GM12891 (cell line): ENCODE results near the gene RNF13.

Source experiments
- PAX5 ChIP-seq: IDR thresholded peaks from 2 replicates; pipeline ENCODE4 v1.6.1; 2011; ENCODE audit warnings: low read length, moderate library complexity, mild to moderate bottlenecking; ENCODE audit not compliant: insufficient read depth, severe bottlenecking
- POLR2A ChIP-seq: IDR thresholded peaks from 2 replicates; pipeline ENCODE4 v1.6.1; 2011; ENCODE audit warnings: low read depth, low read length, control low read depth
- POLR2AphosphoS5 ChIP-seq: IDR thresholded peaks from 2 replicates; pipeline ENCODE4 v1.6.1; 2011; ENCODE audit warnings: low read depth, low read length, control low read depth
- POU2F2 ChIP-seq: IDR thresholded peaks from 2 replicates; pipeline ENCODE4 v1.6.1; 2011; ENCODE audit warnings: low read depth, mild to moderate bottlenecking, control low read depth, low read length, moderate library complexity
- SPI1 ChIP-seq: IDR thresholded peaks from 2 replicates; pipeline ENCODE4 v1.6.1; 2011; ENCODE audit warnings: low read depth, low read length, control low read depth
- TAF1 ChIP-seq: IDR thresholded peaks from 2 replicates; pipeline ENCODE4 v1.6.1; 2011; ENCODE audit warnings: low read depth, low read length, control low read depth

- no peak for TF ChIP-seq POLR2A
- no peak for TF ChIP-seq POLR2AphosphoS5
- no peak for TF ChIP-seq TAF1
- no peak for TF ChIP-seq POU2F2
- TF ChIP-seq SPI1, result no peak
- no peak for TF ChIP-seq PAX5
Observed at GRCh38 chr3:149900322-149900721, 87.3 kb downstream of the RNF13 start.
